ENCODE measurements around the gene TDP2. TPM values are rescaled to one million over a fixed set of nuclear protein-coding genes. Genes with fewer than 3 reads are reported as not detected.

Gene TDP2, protein sequence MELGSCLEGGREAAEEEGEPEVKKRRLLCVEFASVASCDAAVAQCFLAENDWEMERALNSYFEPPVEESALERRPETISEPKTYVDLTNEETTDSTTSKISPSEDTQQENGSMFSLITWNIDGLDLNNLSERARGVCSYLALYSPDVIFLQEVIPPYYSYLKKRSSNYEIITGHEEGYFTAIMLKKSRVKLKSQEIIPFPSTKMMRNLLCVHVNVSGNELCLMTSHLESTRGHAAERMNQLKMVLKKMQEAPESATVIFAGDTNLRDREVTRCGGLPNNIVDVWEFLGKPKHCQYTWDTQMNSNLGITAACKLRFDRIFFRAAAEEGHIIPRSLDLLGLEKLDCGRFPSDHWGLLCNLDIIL
- 28.3 TPM for polyA plus RNA-seq (2013, experiment 1 of 2; ENCODE audit: insufficient read length)
- 28.4 TPM for polyA plus RNA-seq (2013, experiment 2 of 2; ENCODE audit: insufficient read length)

DNA sequence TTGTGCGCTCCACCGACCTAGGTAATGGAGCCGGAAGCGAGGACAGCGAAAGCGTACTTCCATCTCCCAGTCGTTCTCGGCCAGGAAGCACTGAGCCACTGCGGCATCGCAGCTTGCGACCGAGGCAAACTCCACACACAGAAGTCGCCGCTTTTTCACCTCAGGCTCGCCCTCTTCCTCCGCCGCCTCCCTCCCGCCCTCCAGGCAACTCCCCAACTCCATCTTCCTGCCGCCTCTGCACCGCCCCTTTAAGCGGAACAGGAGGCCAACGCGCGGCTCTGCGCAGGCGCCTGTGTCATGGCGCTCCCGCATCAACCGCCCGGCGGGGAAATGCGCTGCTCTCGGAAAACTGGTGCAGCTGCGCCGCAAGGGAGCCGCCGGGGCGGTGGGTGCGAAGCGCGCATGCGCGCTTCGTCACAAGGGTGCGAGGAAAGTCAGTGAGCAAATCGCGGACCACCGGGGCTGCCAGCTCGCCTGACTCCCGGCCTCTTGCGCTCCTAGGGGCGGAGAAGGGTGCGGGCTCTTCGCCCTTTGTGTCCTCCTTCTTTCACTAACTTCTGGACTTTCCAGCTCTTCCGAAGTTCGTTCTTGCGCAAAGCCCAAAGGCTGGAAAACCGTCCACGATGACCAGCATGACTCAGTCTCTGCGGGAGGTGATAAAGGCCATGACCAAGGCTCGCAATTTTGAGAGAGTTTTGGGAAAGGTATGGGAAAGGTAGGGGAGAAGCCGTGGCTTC lies at the start of gene TDP2, which contains the start of gene ACOT13:
Gene TDP2, minus strand, starts transcription at position 259 of the 737 bp plus-strand sequence. Its CDS starts 37 bp downstream, at position 222.
Gene ACOT13, plus strand, starts transcription at position 437 of the 737 bp plus-strand sequence. Its CDS starts 187 bp downstream, at position 624.
- peak; percentile 97 for DNase-seq

DNA sequence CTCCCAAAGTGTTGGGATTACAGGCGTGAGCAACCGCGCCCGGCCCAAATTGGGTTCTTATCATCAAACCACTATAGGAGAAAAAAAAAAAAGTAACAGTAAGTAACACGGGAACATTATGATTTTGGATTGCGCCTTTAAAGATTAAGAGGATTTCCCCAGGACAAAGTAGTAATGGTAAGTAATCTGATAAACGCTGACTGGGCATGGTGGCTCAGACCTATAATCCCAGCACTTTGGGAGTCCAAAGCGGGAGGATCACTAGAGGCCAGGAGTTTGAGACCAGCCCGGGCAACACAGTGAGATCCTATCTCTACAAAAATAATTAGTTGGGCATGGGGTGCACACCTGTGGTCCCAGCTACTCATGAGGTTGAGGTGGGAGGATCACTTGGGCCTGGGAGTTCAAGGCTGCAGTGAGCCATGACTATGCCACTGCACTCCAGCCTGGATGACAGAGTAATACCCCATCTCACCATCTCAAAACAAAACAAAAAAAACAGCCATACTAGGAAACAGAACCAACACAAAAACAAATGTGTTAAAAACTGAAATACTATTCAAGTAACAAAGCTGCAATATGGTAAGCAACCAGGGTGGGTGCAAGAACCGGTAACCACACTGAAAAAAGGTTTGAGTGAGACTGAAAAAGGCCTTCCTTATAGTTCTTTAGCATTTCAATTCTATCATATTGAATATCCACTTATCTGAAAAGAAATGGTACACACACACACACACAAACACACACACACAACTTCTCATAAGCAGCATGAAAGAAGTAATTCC lies 44.0 kb upstream of the TDP2 start:
- DNase-seq, result no peak

DNA sequence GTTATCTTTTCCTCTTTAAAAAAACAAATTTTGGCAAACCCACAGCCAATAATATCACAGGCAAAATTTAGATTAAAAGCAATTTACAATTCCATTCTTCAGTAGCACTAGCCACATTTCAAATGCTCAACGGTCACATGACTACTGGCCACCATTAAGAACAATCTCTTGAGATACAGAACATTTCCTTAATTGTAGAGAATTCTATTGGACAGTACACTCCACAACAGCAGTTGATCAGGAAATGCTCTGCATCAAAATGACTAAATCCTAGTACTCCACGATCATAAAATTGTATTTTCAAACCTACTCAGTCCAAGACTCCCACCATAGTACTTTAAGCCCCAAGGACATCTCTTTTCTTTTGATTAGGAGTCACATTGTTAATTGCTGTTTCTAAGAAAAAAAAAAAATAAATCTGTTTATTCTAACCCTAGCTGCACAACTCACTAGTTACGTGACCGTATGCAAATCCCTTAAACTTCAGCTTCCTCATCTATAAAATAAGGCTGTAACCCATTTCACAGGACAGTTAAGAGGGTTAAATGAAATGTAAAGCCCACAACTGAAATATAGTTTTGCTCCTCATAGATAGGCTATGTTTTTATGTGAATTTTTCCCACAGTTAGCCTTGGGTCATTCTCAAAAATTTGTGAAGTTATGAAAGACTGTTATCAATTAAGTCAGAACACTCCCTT lies 42.5 kb upstream of the TDP2 start:
- no peak for DNase-seq

DNA sequence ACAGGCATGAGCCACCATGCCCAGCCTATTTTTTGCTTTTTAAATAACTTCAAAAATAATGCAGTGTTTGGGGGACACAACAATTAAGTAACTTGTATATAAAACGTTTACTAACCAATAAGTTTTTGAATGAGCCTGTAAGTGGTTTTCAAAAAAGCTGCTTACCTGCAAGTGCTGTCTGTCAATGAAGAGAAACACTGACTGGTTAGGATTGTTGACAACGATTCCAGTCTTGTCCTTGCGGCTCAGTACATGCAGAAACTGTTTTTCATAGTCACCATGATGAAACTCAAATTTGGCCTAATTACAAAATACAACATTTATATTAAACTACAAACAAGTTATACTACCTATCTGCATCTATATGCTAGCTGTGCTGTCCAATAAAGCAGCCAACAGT lies 41.9 kb upstream of the TDP2 start:
- no peak for DNase-seq

DNA sequence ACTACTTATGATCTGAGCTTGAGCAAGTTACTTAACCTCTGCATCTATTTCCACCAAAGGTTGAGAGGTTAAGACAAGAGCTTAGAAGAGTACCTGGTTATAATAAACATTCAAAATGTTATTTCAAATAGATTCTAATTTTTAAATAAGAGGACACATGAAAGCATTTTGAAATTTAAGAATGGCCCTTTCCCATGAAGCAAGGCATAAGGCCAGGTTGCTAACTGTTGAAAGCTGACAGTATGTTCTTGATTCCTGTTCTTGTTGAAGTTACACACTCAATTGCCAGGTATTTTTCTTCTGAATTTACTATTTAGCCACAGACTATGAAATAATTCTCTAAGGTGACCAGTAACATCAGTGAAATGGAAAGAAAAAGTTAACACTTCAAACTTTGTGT lies 37.8 kb upstream of the TDP2 start:
- no peak for DNase-seq

DNA sequence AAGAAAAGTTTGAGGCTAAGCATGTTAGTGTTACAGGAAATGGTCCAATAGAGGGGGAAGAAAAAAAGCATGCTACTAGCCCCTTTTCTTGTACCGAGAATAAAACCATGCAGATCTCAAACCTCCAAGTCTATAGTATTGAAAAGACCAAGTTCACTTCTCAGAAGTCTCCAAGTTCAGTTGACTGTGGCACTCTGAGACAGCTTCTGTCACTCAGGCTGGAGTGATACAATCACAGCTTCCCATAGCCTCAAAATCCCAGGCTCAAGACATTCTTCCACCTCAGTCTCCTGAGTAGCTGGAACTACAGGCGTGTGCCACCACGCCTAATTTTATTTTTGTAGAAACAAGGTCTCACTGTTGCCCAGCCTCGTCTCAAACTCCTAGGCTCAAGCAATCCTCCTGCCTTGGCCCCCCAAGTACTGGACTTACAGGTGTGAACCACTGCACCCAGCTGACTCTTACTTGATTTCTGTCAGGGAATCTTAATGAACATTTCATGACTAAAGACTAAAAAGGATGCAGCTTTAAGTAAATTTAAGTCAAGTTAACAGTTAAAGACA lies 36.1 kb upstream of the TDP2 start:
- no peak for DNase-seq

DNA sequence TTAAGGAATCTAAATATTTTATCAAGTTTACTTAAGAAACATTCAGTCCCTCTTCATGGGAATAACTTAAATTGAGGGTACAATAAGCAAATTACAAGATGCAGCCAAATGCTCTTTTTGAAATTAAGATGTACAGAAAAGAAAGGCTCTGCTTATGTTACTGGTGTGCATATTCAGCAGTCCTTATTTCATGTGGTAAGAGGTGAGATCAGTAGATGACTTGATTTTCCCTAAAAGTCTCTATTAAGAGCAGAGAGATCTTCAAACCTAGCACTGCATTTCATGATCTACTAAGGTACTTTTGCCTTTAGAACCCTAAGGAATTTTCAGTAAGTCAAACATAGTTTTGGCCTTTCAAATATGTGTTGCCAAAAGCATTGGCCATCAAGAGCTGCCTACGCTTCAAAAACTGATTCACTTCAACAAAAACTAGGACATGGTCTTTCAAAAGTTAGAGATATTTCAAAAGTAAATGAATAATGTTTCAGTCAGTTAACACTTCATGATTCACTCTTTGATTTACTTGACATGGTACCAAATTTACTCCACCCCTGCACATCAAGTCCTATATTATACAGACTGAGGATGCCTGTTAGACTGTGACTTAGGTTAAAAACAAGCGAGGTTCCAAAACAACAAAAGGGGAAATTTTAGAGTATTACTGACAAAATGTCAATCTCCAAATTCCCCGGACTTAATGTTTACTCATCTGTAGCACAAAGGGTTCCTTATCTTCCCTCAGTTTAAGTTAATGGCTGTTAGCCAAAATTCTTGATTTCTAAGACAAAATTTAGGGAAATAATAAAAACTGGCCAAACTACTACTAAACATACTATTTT lies 33.0 kb upstream of the TDP2 start:
- no peak for DNase-seq

DNA sequence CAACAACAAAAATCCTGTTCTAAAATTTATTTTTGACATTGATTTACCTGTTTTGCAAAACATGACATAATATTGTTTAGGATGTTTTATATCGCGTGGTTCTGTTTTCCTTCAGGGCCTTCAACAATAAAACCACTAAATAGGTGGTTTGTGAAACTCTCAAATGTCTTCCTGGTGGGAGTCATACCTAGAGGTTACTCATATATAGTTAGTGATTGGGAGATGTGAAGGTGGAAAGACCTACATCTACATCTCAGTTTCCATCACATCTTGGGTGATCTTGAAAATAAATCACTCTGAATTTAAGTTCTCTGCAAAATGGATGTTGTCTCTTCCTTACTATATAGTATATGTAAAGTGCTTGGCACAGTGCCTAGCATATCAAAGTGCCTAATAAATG lies 29.4 kb upstream of the TDP2 start:
- no peak for DNase-seq

DNA sequence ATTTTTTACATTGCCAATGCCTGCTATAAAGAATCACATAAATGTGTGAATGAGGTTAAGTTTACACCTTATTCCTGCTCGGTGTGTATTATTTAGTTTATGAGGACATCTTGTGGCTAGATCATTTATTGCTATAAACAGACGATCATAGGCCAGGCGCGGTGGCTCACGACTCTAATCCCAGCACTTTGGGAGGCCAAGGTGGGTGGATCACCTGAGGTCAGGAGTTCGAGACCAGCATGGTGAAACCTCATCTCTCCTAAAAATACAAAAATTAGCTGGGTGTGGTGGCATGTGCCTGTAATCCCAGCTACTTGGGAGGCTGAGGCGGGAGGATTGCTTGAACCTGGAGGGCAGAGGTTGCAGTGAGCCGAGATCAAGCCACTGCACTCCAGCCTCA lies 28.9 kb upstream of the TDP2 start:
- DNase-seq, result peak; percentile 28

DNA sequence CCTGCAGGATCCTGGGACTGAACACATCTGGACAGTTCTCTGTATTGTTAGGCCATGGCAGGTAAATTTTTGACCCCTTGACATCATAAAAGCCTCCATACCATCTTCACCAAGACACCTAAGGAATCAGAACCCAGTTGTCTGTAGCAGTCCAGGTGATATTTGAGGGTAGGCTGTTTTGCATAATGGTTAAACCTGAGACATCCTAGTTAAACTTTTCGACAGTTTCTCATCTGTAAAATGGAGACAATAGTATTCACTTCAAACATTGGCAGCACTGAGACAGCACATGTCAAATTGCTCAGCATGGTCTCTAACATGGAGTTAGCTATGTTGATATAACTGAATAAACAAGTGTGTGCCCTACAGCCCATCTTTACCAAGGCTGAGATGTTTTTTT lies 27.5 kb upstream of the TDP2 start:
- DNase-seq, result no peak

DNA sequence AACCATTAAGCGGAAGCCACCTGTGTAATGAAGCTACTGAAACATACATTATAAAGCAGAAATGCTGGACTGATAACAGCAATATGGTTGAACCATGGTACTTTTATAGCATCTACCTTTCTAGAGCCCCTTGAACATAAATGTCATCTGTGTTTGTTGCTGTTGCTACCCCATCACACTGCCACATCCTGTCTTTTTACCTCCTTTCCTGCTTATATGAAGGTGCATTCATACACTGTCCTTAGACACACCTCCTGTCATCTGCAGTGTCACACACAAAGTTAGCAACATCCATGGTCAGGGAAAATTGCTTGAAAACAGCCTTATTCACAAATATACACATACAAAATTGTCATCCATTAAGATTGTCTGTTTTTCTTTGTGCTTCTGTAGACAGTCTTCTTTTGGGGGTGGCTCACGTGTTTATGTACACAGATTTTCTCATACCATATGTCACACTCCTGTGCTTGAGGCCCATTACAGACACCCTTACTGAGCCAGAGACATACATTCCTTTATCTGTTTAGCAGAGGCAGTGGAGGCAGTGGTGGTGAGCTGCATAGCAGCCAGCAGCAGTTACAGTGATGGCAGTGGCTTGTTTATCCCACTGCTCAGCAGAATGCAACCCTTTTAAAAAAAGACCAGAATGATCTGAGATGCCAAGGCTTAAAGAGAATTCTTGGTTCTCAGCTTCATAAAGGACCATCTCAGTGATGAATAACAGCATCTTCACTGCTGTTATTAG lies 26.3 kb upstream of the TDP2 start:
- DNase-seq, result no peak

DNA sequence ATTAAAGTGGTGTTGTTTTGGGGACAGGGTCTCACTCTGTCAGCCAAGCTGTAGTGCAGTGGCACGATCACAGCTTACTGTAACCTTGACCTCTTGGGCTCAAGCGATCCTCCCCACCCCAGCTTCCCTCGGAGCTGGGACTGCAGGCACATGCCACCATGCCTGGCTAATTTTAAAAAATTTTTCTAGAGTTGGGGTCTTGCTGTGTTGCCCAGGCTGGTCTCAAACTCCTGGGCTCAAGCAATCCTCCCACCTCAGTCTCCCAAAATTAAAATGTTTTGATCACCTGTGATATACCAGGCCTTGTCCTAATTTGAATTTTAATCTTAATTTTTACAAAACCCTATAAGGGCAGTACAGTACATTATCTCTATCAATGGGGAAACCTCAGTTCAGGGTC lies 25.7 kb upstream of the TDP2 start:
- DNase-seq, result no peak

DNA sequence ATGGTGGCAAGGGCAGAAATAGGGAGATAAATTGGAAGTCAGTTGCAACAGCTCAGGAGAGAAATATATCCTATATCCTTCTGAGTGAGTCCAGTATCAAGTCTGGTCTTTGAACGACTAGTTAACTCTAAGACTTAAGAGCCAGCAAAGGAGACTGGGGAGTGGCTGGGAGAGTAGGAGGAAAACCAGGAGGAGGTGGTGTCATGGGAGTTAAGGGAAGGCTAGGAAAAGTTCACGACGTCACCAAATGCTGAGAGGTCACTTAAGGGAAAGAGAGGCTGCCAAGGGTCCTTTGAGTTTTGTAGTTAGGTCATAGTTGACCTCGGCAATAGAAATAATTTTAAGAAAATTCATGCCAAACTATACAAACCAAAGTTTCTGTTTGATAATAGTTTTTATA lies 25.3 kb upstream of the TDP2 start:
- DNase-seq, result no peak

DNA sequence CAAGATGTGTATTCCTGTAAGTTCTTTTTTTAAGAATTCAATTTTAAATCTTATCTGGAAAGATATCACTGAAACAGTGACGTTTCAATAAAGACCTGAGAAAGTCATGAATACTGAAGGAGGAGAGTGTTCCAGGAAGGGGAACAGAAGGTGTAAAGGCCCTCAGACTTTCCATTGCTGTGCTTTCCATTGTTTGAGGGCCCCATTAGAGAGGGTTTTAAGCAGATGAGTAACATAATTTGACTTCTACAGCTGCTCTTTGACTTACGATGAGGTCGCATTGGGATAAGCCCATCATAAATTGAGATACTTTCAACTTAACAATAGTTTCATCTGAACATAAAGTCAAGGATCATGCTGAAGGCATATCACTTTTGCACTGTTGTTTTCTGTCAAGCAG lies 24.9 kb upstream of the TDP2 start:
- no peak for DNase-seq

DNA sequence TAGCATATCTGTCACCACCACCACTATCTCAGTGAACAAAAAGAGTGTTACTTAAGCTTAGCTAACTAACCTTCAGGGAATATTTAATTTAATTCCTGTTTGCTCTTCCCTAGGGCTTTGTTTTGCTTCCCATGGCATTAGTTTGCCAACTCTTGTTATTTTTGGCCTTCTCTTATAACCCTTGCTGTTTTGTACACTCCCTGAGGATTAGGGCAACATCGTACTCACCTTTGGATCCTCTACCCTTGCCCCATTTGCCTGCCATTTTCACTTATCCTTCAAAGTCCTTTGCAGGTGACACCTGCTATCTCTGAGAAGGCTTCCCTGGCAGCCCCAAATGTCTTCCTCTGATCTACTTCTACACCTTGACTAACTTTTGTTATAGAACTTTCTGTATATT lies 23.9 kb upstream of the TDP2 start:
- DNase-seq, result no peak

DNA sequence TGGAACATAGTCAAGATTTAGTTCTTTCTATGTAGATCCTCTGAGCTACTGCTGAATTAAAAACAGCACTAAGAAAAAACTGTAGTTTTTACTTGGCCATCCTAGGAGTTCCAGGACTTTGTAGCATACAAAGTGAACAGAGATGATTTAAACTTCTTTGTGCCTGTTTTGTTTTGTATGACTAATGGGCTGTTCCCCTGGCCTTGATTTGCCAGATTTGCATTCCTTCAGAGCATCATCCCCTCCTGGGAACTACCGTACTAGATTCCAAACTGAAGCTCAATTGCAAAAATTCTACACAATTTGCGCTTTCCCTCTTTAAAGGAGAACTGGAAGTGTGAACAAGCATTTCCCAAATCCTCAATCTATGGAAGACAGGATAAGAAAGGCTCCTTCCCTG lies 23.3 kb upstream of the TDP2 start:
- peak; percentile 33 for DNase-seq

DNA sequence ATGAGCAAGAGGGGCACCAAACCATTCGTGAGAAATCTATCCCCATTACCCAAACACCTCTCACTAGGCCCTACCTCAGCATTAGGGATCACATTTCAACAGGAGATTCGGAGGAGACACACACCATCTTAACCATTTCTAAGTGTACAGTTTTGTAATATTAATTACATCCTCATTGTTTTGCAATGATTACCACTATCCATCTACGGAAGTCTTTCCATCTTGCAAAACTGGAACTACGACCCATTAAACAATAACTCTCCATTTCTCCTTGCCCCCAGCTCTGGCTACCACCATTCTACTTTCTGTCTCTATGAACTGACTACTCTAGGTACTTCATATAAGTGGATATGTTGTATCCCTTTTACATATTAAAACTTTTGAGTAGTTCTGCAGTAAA lies 20.2 kb upstream of the TDP2 start:
- no peak for DNase-seq

DNA sequence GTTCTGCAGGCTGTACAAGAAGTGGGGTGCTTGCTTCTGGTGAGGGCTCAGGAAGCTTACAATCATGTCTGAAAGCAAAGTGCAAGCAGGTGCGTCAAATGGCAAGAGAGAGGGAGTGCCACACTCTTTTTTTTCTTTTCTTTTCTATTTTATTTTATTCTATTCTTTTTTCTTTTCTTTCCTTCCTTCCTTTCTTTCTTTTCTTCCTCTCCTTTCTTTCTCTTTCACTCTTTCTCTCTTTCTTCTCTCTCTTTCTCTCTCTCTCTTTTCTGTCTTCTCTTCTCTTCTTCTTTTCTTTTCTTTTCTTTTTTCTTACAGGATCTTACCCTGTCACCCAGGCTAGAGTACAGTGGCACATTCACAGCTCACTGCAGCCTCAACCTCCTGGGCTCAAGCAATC lies 19.7 kb upstream of the TDP2 start:
- DNase-seq, result no peak

DNA sequence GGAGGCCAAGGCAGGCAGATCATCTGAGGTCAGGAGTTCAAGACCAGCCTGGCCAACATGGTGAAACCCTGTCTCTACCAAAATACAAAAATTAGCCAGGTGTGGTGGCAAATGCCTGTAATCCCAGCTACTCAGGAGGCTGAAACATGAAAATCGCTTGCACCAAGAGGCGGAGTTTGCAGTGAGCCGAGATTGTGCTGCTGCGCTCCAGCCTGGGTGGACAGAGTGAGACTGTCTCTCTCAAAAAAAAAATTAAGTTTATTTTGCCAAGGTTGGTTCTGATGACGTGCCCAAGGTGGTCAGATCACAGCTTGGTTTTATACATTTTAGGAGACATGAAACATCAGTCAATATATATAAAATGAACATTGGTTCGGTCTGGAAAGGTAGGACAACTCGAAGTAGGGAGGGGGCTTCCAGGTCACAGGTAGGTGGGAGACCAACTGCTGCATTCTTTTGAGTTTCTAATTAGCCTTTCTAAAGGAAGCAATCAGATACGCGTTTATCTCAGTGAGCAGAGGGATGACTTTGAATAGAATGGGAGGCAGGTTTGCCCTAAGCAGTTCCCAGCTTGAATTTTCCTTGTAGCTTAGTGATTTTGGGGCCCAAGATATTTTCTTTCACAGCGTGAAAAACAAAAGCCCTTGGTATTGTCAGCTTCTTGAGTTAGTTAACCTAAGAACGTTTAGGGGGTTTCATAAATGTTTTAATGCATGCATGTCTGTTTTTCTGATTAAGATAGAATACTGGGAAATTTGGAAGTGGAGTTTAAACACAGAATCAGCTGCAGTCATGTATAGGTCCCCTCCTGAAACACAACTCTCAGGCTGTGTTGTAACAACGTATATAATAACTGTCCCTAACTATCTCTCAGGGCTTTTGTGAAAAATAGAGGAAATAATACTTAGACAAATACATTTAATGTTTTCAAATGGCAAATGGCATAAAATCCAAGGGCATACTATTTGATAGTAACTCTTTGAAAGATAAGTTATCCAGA lies 16.9 kb upstream of the TDP2 start:
- DNase-seq, result no peak
